SK-N-MC (cell line): ENCODE measurements around the gene SETD1B.

ENCODE experiments used
- EZH2 ChIP-seq: fragments of 200-600 bp; sonication (generic); IDR thresholded peaks from one replicate; pipeline ENCODE4 v1.6.1; 2017; ENCODE audit warnings: antibody characterized with exemption
- FOXP2 ChIP-seq: optimal IDR thresholded peaks from 2 replicates; pipeline ENCODE3; 2011; ENCODE audit warnings: mild to moderate bottlenecking, moderate library complexity; ENCODE audit not compliant: insufficient read depth; ENCODE audit errors: extremely low read length, control extremely low read depth
- POLR2AphosphoS5 ChIP-seq: IDR thresholded peaks from 2 replicates; pipeline ENCODE4 v1.6.1; 2012; ENCODE audit warnings: mild to moderate bottlenecking, low read depth, low read length, borderline replicate concordance

GRCh38 chr12:121837680-121838079 is 33.9 kb downstream of the SETD1B start:
- TF ChIP-seq EZH2 (no peak), POLR2AphosphoS5 (no peak), FOXP2 (no peak)
